ENCODE measurements around the gene MYO7A.

Gene MYO7A

DNA sequence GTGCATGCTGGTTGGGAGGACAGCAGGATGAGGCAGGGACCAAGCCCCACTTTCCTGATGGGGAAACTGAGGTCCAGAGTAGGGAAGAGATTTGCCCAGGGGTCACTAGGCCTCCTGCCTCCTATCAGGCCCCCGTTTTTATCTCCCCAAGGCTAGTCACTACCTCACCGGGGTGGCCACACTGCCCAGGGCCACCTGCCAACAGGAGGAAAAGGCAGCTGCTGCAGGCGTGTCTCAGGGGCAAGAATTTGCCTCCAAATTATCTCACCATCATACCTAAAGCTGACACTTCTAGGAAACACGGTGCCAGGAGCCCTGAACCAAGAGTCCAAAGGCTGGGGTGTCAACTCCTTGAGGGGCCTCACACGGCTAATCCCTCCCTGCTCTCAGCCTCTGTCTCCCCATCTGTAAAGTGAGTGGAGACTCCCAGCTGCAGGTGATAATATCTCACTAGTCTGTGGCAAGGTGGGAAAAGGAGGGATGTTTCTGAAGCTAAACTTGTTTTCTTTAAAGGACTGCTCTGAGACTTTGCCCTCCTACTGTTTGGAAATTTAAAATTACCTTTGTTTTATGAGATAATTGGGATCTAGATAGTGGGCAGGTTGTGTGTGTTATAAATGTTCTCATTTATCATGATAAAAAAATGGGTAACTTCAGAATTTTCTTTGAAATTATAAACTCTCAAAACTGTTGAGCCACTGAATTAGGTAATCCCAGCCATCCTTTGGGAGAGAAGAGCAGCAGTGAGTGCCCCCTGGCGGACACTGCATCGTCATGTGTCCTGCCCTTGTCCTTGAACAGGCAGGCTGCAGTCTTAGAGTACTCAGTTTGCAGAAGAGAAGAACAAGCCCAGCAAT, 60.0 kb downstream of the MYO7A start:
- H3K36me3 Mint-ChIP-seq (ENCODE audit: low read depth): no peaks in the 10 kb centered on the region

DNA sequence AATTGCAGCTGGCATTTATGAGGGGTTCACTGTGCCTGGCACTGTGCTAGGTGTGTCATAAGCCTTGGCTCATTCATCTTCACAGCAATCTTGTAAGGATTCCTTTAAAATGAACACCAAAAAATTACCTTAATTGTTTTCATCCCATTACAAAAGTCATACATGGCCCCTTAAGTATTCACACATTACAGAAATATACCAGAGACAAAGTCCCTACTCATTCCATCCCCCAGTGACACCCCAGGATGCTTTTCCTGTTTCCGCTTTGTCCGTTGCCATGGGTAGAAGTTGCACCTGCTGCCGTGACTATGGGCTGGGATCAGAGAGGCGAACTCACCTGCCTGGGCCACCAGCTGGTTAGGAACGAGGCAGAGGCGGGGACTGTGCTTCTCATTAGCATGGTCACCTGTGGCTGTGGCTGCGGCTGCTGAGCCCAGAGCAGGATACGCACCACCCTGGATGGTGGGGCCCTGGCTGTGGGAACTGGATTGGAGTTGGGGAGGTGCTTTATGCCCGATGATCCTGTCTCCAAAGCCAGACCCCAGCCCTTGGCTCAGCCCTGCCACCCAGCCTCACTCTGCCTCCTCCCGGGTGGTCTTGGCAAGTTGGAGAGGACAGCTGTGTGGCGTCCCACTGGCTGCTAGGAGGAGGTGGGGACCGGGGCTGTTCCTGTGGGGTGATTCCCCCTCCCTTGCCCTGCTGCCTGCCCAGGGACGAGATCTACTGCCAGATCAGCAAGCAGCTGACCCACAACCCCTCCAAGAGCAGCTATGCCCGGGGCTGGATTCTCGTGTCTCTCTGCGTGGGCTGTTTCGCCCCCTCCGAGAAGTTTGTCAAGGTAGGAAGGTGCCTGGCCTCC, 60.8 kb downstream of the MYO7A start:
- H3K27me3 Mint-ChIP-seq (ENCODE audit: low read depth): peaks cover 8% of the 10 kb centered on the region

More for the DNA sequence above, 60.0 kb downstream of the MYO7A start:
- no peaks in the 10 kb centered on the region for H3K9me3 Mint-ChIP-seq
- H3K4me3 Mint-ChIP-seq: no peak overlapping the region
- TF ChIP-seq, protein P1, sequence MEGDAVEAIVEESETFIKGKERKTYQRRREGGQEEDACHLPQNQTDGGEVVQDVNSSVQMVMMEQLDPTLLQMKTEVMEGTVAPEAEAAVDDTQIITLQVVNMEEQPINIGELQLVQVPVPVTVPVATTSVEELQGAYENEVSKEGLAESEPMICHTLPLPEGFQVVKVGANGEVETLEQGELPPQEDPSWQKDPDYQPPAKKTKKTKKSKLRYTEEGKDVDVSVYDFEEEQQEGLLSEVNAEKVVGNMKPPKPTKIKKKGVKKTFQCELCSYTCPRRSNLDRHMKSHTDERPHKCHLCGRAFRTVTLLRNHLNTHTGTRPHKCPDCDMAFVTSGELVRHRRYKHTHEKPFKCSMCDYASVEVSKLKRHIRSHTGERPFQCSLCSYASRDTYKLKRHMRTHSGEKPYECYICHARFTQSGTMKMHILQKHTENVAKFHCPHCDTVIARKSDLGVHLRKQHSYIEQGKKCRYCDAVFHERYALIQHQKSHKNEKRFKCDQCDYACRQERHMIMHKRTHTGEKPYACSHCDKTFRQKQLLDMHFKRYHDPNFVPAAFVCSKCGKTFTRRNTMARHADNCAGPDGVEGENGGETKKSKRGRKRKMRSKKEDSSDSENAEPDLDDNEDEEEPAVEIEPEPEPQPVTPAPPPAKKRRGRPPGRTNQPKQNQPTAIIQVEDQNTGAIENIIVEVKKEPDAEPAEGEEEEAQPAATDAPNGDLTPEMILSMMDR (IDR thresholded peaks at IDR 0.05; ENCODE audit: unreplicated experiment in 3 of 3): peak; percentile 90 to 91 (median 90)
- no peak overlapping the region for H3K27ac Mint-ChIP-seq
- peaks cover 4% of the 10 kb centered on the region for H3K4me1 Mint-ChIP-seq
- H3K27me3 Mint-ChIP-seq (ENCODE audit: low read depth): peaks cover 13% of the 10 kb centered on the region

DNA sequence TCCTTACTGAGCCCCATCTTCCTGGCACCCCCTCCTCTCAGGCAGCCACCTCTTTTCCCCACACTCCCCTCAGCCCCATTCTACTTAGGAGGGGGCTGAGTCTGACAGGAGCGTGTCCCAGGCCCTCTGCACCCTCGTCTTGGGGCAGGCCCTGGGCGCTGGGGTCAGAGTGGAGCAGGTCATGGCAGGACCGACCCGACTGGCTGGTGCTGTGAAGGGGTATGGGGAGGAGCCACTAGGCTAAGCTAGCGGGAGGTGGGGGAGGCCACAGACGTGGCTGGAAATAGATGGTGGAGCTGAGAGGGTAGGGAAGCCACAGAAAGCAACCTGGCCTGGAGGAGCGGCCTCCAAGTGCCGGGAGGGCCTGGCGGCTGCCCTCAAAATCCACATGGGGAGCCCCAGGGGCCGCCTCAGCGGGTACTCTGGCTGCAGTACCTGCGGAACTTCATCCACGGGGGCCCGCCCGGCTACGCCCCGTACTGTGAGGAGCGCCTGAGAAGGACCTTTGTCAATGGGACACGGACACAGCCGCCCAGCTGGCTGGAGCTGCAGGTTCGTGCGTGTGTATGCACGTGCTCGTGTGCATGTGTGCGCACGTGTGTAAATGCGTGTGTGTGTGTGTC, 61.7 kb downstream of the MYO7A start:
- Mint-ChIP-seq H3K27ac (no peak overlapping the region), H3K27me3 (ENCODE audit: low read depth) (peaks cover 5% of the 10 kb centered on the region), H3K36me3 (ENCODE audit: low read depth) (no peaks in the 10 kb centered on the region), H3K4me1 (peaks cover 4% of the 10 kb centered on the region), H3K9me3 (no peaks in the 10 kb centered on the region), H3K4me3 (no peak overlapping the region)
- TF ChIP-seq, protein P1 (IDR thresholded peaks at IDR 0.05; ENCODE audit: unreplicated experiment in 3 of 3): no peak

More for the DNA sequence above, 60.8 kb downstream of the MYO7A start:
- Mint-ChIP-seq H3K36me3 (ENCODE audit: low read depth) (no peaks in the 10 kb centered on the region), H3K4me3 (no peak overlapping the region), H3K9me3 (no peaks in the 10 kb centered on the region), H3K27ac (no peak overlapping the region), H3K4me1 (peaks cover 4% of the 10 kb centered on the region)
- TF ChIP-seq, protein P1 (IDR thresholded peaks at IDR 0.05; ENCODE audit: unreplicated experiment in 3 of 3): peak in 1 of 3 experiments; percentile 20

DNA sequence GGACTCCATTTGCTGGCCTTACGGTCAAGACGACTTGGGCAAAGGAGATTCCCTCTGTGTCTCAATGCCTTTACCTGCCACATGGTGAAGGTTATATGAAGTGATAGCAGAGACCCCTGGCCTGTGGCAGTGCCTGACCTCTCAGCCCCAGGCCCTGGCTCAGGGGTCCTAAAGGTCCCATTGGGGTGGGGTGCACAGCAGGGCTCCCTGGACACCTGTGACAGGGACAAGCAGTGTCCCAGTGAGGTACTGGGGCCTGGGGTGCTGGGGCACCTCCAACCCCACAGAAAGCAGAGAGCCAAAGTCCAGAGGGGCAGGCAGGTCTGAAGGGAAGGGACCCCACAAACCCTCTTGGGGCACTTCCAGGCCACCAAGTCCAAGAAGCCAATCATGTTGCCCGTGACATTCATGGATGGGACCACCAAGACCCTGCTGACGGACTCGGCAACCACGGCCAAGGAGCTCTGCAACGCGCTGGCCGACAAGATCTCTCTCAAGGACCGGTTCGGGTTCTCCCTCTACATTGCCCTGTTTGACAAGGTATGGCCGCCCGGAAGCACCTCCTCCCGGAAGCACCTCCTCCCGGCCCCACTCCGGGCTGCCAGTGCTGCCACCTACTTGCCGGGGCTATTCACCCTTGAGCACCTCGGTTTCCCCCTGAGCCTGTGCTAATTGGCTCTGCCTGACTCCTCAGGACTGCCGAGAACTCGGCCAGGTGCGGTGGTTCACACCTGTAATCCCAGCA, 62.5 kb downstream of the MYO7A start:
- TF ChIP-seq, protein P1 (IDR thresholded peaks at IDR 0.05; ENCODE audit: unreplicated experiment in 3 of 3): no peak
- Mint-ChIP-seq H3K36me3 (ENCODE audit: low read depth) (no peaks in the 10 kb centered on the region), H3K4me1 (peaks cover 5% of the 10 kb centered on the region), H3K27ac (no peak overlapping the region), H3K27me3 (ENCODE audit: low read depth) (peaks cover 5% of the 10 kb centered on the region), H3K9me3 (no peaks in the 10 kb centered on the region), H3K4me3 (no peak overlapping the region)

DNA sequence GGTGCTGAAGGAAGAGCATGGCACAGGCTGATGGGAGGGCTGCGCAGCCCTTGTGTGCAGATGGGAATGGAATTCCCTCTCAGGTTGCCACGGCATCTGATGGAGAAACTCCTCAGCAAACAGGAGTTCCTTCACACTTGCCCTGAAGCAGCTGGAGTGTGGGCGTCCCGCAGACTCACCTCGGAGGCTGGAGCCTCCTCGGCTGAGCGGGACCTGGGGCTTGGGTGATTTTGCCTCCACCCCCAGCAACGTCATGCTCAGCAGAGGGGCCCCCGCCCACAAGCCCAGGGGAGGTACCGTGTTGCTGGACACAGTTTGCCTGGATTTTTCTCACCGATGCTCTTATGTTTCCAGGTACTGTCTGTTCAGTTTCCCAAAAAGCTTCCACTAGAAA, 63.4 kb downstream of the MYO7A start:
- Mint-ChIP-seq H3K4me1 (peaks cover 10% of the 10 kb centered on the region), H3K4me3 (no peak overlapping the region), H3K36me3 (ENCODE audit: low read depth) (no peaks in the 10 kb centered on the region), H3K9me3 (no peaks in the 10 kb centered on the region), H3K27ac (no peak overlapping the region), H3K27me3 (ENCODE audit: low read depth) (peaks cover 5% of the 10 kb centered on the region)
- TF ChIP-seq, protein P1 (IDR thresholded peaks at IDR 0.05; ENCODE audit: unreplicated experiment in 3 of 3): no peak
